GM18507 (cell line): ENCODE data around the gene IL1RL2.

Experiments used
- DNase-seq: peaks from one replicate; pipeline ENCODE4 v3.0.0; 2011; ENCODE audit warnings: low read depth; ENCODE audit not compliant: insufficient read length; ENCODE audit errors: extremely low spot score
- FAIRE-seq: peaks from 2 replicates; lab custom pipeline; 2011; peaks lifted over from hg19 to GRCh38; lab: Jason Lieb, UNC

The IL1RL2 gene

DNA sequence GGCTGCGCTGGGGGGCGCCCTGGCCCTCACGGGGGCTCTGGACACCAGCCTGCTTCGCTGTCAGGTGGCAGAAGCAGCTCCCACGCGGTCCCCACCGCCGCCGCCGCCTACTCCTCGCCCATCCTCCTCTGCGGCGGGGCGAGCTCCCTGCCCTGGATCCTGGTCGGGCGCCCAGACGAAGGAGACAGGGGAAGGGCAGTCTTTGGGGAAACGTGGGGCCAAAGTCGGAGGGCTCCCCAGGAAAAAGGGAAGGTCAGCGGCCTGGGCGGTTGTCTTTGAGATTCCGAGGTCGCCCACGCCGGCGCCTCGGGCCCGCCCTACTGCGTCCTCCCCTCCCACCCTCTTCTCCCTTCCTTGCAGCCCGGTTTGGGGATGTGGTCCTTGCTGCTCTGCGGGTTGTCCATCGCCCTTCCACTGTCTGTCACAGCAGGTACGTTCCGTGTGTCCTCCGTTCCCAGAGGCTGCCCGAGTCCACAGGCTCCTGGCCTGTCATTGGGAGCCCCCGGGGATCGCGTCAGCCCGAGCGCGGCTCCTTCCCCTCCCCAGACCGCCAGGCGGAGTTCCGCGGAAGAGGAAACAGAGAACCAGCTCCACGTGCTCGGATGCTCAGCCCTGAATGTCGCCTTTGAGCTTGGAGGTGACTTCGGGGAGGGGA lies 800 bp downstream of the IL1RL2 start:
- DNase-seq (no peak), FAIRE-seq (no peak)

DNA sequence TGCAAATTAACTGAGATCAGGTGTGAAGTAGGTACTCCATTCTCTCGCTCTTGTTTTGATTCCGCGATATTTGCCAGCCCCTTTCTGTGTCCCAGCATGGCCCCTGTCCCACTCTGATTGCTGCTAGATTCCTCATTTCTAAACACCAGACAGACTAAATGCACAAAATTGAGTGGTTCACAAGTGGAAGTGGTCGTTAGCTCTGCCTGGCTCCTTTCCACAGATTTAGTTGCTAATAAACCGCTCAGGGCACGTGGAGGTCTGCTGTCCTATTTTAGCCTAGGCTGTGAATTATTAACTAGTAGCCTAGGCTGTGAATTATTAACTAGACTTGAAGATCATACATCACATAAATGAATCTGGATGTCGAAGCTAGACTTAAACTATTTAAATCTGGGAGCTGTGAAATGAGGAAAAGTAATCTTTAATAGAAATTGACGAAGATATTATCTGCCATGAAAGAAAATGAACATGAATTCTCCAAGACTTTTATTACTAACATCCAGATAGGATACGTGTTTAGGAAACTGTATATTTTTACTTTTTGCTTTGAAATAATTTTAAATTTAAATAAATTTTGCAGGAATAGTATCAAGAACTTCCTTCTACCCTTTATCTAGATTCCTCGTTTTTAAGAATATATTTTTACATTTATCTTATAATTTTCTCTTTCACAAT lies 3.7 kb downstream of the IL1RL2 start:
- FAIRE-seq, result no peak
- DNase-seq, result no peak

DNA sequence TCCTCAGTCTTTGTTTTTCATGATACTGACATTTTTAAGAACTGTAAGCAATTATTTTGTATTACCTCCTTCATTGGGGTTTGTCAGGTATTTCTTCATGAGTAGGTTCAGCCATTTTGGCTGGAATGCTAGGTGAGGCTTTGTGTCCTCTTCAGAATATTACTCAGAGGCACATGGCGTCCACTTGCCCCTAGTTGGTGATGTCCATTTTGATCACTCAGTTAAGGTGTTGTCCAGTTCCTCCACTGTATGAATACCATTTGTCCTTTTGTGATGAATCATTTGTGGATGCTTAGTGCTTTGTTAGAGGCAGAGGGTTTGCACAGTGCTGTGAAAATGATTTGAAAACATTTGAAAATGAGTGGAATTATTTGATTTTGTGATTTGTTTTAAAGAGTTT lies 4.7 kb downstream of the IL1RL2 start:
- FAIRE-seq (no peak), DNase-seq (no peak)

DNA sequence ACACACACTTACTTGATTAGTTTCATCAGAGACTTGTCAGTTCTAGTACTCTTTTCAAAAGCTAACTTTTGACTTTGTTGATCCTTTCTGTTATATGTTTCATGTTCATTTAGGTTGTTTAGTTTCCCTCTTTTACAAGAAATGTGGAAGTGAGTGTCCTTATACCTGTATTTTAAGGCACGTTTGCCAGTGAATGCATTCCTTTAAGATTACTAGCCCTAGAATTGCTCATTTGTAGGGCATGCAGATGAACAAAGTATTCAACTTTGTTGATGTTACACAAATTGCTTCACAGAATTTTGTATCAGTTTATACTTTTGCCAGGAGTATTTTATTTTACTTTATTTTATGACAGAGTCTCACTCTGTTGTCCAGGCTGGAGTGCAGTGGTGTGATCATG lies 6.3 kb downstream of the IL1RL2 start:
- DNase-seq (no peak), FAIRE-seq (no peak)

DNA sequence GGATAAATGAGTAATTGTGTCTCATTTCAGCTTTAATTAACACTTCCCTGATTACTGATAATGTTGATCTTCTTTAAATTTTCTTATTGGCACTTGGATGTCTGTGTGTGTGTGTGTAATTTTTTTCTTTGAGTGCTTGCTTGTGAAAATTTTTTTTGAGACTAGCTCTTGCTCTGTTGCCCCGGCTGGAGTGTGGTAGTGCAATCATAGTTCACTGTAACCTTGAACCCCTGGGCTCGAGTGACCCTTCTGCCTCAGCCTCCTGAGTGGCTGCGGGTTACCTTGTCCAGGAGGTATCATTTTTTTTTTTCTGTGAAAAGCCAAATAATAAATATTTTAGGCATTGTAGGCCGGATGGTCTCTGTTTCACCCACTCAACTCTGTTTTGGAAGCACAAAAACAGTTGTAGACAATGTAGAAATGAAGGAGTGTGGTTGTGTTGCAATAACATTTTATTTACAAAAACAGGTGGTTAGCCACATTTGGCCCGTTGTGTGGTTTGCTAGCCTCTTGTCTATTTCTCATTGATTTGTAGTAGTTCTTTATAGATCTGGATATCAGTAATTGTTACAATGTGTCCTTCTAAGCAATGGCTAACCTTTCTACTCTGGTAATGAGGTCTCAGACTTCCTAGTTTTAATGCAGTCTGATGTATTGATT lies 7.9 kb downstream of the IL1RL2 start:
- no peak for FAIRE-seq
- no peak for DNase-seq

DNA sequence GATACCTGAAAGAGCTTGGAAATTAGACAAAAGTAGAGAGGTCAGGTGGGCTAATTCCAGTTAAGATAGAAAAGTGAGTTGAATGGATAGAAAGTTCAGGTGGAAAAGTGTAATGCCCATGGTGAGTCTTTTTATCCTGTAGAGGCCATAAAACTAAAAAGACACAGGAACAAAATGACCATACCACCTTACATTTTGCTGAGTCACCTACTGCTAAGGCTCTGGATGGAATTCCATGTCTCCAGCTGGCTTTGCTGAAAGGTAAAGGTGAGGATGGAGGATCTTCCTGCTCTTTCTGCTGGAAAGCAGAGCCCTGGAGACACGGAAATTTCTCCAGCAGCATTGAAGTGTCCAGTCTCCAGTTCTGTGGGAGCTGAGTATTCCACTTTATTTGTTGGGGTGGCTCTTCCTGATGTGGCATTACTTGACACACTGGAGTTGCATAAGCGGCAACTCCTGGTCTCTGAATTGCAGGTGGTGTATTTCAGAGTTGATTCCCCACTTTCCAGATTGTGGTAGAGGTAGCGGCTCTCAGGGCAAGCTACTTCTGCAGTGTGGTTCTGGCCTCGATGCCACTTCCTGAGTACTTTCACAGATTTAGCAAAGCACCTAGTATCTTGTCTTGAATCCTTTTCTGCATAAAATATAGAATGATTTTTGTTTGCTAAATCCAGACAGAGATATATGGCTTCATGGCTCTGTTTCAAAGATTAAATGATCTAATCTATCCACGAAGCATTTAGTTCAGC lies 10.7 kb downstream of the IL1RL2 start:
- FAIRE-seq, result no peak
- DNase-seq, result no peak

DNA sequence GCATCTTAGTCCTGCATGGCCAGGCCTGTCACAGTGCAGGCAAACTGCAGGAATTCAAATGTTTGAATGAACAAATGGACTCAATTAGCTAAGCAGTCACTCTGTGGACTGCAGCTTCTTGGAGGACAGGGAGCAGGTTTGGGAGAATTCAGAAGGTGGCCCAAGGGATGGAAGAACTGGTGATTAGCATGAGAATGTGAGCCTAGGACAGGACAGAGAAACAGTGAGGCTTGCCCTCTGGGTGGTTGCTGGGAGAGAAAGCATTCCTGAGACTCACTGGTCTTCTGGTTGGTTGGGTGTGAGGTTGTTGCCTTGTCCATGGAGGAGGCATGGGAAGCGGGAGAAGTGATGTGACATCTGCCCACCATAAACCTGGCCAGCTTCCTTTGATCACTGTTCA lies 13.7 kb downstream of the IL1RL2 start:
- DNase-seq (no peak), FAIRE-seq (no peak)

DNA sequence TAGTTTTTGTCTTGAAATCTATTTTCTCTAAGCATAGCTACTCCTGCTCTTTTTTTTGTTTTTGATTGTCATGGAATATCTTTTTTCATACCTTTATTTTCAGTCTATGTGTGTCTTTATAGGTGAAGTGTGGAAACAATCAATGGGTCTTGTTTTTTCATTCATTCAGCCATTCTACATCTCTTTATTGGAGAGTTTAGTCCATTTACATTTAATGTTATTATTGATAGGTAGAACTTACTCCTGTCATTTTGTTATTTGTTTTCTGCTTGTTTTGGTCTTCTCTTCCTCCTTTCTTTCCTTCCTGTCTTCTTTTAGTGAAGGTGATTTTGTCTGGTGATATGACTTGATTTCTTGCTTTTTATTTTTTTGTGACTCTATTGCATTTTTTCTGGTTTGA lies 17.8 kb downstream of the IL1RL2 start:
- FAIRE-seq, result no peak
- DNase-seq, result no peak

DNA sequence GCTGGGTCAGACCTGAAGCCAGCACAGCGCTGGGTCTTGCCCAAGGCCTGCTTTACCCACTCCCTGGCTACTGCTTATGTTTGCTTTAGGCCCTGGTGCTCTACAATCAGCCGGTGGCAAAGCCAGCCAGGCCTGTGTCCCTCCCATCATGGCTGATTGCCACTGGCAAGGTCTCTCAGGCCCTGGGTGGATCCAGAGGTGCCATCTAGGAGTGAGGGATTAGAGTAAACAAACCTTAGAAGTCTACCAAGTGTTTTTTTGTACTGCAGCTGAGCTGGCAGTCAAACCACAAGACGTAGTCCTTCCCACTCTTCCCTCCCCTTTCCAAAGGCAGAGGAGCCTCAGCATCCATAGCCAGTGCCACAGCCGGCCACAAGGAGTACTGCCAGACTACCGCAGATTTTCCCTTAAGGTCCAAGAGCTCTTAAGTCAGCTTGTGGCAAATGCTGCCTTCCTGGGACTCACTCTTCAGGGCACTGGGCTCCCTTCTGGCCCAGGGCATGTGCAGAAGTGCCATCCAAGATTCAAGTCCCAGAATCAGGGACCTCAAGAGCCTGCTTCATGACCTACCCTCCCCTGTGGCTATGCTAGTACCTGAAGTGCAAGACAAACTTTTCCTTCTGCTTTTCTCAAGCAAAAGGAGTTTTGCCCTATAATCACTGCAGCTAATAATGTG lies 20.0 kb downstream of the IL1RL2 start:
- no peak for FAIRE-seq

DNA sequence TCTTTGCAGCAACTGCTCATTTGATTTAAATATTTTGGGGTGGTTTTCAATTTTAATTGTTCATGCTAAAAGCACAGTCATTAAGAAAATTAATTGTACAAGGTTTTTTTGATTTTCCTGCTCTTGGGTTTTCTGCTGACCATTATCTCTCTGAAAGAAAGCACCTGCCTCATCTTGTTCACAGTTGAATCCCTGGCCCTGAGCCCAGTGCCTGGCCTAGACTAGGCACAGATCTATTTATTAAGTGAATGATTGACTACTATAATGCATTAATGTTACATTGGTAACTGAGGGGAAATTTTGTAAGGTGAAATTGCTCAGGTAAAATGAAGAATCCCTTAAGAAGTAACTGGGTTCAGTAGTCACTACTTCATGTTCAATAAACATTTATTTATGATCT lies 22.0 kb downstream of the IL1RL2 start:
- FAIRE-seq (no peak), DNase-seq (no peak)

More for the DNA sequence above, 20.0 kb downstream of the IL1RL2 start:
- no peak for DNase-seq

DNA sequence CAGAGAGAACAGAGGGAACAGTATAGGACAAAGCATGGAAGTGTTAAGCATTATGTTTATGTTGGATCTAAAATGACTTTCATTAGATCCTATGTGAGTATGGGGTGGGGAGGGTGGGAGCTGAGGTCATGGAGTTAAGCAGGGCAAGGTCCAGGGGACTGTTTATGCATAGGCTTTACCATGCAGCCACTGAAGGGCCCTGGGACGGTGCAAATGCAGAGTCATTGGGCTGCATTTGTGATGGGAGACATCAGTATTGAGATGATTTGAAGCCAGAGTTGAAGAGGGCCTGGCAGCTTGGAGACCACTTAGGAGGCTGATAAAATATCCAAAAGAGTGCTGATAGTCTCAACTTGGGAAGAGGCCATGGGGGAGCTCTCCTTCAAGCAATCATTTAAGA lies 22.7 kb downstream of the IL1RL2 start:
- FAIRE-seq (no peak), DNase-seq (no peak)

DNA sequence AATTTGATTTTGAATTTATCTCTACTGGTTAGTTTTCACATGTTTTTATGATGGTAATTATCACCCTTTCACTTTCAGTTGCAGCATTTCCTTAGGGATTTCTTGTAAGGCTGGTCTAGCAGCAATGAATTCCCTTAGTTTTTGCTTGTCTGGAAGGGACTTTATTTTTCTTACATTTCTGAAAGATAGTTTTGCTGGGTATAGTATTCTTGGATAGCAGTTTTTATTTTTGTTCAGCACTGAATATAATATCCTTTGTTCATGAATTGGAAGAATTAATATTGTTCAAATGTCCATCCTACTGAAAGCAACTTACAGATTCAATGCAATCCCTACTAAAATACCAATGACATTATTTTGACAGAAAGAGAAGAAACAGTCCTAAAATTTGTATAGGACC lies 30.2 kb downstream of the IL1RL2 start:
- no peak for DNase-seq
- FAIRE-seq, result no peak

DNA sequence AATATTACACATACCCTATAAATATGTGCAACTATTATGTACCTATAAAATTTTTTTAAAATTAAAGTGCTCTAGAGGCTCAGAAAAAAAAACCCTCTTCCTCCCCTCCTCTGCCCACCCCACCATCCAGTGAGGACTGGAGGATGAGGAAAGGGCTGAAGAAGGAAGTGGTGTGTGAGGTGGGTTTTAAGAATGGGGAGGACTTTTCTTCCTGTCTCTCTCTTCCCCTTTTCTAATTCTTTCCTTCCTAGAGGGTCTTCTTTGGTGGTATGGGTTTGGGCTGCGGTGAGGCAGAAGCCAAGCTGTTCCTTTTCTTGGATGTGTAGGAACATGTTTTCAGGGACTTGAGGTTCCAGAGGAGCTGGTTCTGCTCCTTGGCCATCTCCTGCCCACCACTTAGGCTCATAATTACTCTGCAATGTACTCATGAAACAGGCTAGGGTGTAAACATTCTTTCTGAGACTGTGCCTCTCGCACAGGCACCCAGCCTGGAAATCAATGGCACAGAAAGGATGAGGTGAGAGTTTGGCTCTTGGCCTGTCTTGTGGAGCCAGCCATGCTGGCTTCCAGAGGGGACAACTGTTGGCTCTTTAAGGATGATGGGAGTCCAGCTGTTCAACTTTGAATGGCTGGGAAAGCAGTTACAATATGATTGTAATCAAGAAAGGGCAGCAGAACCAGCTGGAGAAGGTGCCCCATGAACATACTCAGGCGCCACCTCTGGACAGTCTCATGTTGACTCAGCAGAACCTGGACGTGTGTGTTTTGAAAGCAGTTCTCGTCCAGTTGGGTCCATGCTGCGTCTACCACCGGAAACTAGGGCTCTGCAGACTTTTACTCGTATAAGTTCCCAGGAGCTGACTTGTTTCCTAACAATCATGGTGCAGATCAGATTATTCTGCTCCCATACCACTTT lies 38.3 kb downstream of the IL1RL2 start:
- no peak for FAIRE-seq
- no peak for DNase-seq

DNA sequence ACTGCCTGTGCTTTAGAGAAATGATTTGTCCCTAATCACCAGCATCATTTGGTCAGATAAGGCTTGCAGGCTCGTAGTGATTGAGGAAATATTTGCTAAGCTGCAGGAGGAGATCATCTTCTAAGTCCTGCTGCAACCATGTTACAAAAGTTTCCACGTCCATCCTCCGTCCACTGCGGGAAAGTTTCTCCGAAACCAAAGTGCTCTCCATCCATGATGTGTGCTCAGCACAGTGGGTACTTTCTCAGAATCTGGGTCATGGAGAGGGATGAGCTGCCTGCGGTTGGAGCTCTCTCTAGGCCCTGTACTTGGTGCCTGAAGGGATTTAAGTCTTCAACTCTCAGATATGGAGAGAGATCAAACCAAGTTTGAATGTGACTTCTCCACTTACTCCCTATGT lies 39.3 kb downstream of the IL1RL2 start:
- DNase-seq (no peak), FAIRE-seq (no peak)

DNA sequence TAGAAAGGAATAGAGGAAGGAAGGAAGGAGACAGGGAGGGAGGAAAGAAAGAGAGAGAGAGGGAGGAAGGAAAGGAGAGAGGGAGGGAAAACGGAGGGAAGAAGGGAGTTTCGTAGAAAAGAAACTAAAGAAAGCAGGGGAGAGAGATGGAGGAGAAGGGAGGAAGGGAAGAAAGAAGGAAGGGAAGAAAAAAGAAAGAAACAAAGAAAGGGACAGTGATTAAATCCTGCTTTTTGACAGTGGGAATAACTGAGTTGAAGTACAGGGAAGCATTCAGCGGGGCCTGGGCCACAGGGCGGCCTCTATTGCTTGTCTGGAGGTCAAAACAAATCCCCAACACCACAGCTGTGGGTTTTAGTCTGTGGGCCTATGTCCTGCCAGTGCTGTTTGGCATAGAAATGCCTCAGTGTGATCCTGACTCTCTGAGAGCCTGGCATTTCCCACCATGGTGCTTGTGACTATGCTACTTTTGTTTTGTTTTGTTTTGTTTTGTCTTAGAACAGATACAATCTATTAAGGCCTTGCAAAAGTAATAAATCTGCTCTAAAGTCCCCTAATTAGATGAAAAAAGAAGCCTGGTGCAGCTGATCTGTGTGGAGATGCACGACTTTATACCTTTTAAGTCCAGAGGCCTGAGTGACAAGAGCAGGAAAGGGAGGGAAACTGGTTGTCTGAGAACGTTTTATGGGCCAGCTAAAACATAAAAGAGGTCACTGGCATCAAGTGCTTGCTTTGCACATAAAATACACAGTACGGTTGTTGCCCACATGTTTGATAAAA lies 40.0 kb downstream of the IL1RL2 start:
- no peak for FAIRE-seq
- no peak for DNase-seq

DNA sequence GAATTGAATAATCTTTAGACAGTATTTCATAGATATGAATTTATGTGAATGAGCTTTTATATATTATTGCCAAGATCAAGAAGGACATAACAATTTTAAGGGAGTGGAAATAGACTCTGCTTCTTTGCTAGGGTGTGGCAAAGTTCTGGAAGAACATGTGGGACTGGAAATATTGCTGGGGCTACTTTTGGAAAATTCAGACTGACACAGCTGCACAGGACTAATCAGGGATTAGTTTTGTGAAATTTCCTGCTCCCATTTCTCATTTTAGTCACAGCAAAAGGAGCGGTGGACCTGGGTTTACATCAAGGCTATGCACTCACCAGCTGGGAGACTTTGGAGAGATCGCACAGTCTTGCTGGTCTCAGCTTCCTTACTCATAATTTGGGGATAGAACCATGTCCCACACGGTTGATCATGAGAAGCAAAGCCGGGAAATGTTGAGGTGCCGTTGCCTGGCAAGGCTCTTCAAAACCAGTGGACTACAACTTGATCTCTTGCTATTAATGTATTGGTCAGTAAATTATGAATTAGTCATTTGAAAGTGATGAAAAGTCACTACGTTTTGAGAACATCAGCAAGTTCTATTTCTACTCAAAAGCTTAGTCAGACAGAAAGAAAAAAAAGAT lies 42.4 kb downstream of the IL1RL2 start:
- DNase-seq (no peak), FAIRE-seq (no peak)

DNA sequence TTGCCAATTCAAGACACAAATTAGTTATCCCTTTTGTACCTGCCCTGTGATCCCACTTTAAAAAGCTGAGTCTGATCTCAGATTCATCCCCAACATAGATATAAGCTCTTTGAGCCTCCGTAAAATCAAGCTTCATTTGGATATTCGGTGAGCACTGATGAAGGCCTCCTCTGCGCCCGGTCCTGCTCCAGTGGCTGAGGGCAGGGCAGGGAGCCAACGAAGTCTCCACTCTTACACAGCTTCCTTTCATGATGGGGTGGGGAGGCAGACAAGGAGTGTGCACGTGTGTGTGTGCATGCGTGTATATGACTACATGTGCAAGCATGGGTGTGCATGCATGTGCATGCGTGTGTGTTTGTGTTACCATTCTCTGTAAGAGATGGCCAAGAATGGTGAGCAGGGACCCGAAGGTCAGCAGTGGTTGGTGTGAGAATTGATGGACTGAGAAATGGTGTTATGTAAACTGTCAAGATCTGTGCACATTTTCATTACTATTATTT lies 43.6 kb downstream of the IL1RL2 start:
- FAIRE-seq (no peak), DNase-seq (no peak)
